Endothelial cell of umbilical vein (primary cell): ENCODE data around the gene TM4SF18. TPM values are rescaled to one million over a fixed set of nuclear protein-coding genes. Genes with fewer than 3 reads are reported as not detected.

Experiments
- BruUV-seq: library from RNA; stranded (reverse); fragments of 400-500 nt; replicated peaks from 2 replicates; lab custom pipeline; 2021; lab: Mats Ljungman, UMichigan
- CTCF ChIA-PET: fragments of 300-600, 350-600 bp; sonication (Branson Sonifier 250); formaldehyde crosslinking; loops from one replicate; lab custom pipeline; 2021; ENCODE audit warnings: antibody characterized with exemption, inconsistent platforms; lab: Charles Lee
- POLR2A ChIA-PET: fragments of 300-600, 350-600 bp; sonication (Branson Sonifier 250); formaldehyde crosslinking; loops from one replicate; lab custom pipeline; 2021; ENCODE audit warnings: antibody characterized with exemption, inconsistent platforms; lab: Charles Lee
- DNase-seq: peaks from one replicate; pipeline ENCODE4 v3.0.0-alpha.2; 2011; ENCODE audit warnings: low read depth, low spot score
- FAIRE-seq: peaks from 2 replicates; lab custom pipeline; 2011; peaks lifted over from hg19 to GRCh38; lab: Jason Lieb, UNC
- H2AFZ ChIP-seq: 2 replicates; pipeline ENCODE4 v1.6.0; 2012; ENCODE audit warnings: low read depth, low read length, control low read depth, inconsistent platforms
- H3K27ac ChIP-seq: 2 replicates; pipeline ENCODE4 v1.5.1; 2011; ENCODE audit warnings: low read depth, mild to moderate bottlenecking, control low read depth, low read length, moderate library complexity; ENCODE audit not compliant: insufficient read depth
- H3K27me3 ChIP-seq, 2 experiments: 2 replicates each; pipeline versions ENCODE4 v1.6.0 to v1.6.1; 2011; ENCODE audit warnings: low read length in 2 of 2, mixed read lengths in 1 of 2; ENCODE audit not compliant: control insufficient read depth in 2 of 2, insufficient read depth in 2 of 2
- H3K36me3 ChIP-seq, 2 experiments: 2 replicates in 1 of 2; 3 replicates in 1 of 2; pipeline ENCODE4 v1.5.1; 2011; ENCODE audit warnings: low read length in 2 of 2, mild to moderate bottlenecking in 1 of 2, moderate library complexity in 1 of 2; ENCODE audit not compliant: control insufficient read depth in 2 of 2, insufficient read depth in 2 of 2; ENCODE audit errors: extremely low read depth in 1 of 2
- H3K4me1 ChIP-seq: 3 replicates; pipeline ENCODE4 v1.5.1; 2011; ENCODE audit warnings: mild to moderate bottlenecking, low read length; ENCODE audit not compliant: control insufficient read depth, insufficient read depth; ENCODE audit errors: extremely low read depth
- H3K4me2 ChIP-seq: 2 replicates; pipeline ENCODE4 v1.6.1; 2011; ENCODE audit warnings: low read length, control low read depth, mixed read lengths; ENCODE audit not compliant: insufficient read depth
- H3K4me3 ChIP-seq, 3 experiments: fragments of 200-600 bp in 1 of 3; sonication (generic), shearing (Covaris generic) in 1 of 3; replicated peaks in 1 of 3; 2 replicates each; pipeline ENCODE4 v1.5.1; 2011 to 2016; ENCODE audit warnings: control low read depth in 3 of 3, low read length in 3 of 3, mild to moderate bottlenecking in 2 of 3, inconsistent platforms in 1 of 3, low read depth in 1 of 3, moderate library complexity in 1 of 3; ENCODE audit not compliant: insufficient read depth in 1 of 3
- H3K79me2 ChIP-seq: 2 replicates; pipeline ENCODE4 v1.6.0; 2012; ENCODE audit warnings: low read length, inconsistent platforms; ENCODE audit not compliant: control insufficient read depth, insufficient read depth
- H3K9ac ChIP-seq: replicated peaks from 2 replicates; pipeline ENCODE3; 2011; ENCODE audit warnings: low read length, control low read depth; ENCODE audit not compliant: insufficient read depth; ENCODE audit errors: extremely low read depth
- H3K9me1 ChIP-seq: replicated peaks from 3 replicates; pipeline ENCODE4 v1.6.0; 2011; ENCODE audit warnings: mild to moderate bottlenecking, low read length; ENCODE audit not compliant: control insufficient read depth, insufficient read depth; ENCODE audit errors: extremely low read depth
- H3K9me3 ChIP-seq: replicated peaks from 2 replicates; pipeline ENCODE4 v1.5.1; 2012; ENCODE audit warnings: low read length, inconsistent platforms; ENCODE audit not compliant: control insufficient read depth, insufficient read depth
- H4K20me1 ChIP-seq: replicated peaks from 2 replicates; pipeline ENCODE3; 2011; ENCODE audit warnings: mild to moderate bottlenecking, low read length; ENCODE audit not compliant: control insufficient read depth, insufficient read depth; ENCODE audit errors: extremely low read depth
- CTCF ChIP-seq, 2 donors: IDR thresholded peaks; 1 replicate in 1 of 2; 2 replicates in 1 of 2; pipeline ENCODE4 v1.5.1; 2011; ENCODE audit warnings: low read length in 2 of 2, mild to moderate bottlenecking in 2 of 2, moderate library complexity in 2 of 2, control low read depth in 1 of 2, inconsistent platforms in 1 of 2, low read depth in 1 of 2; ENCODE audit not compliant: insufficient read depth in 1 of 2; ENCODE audit errors: extremely low read depth in 1 of 2
- EZH2 ChIP-seq: IDR thresholded peaks from 2 replicates; pipeline ENCODE4 v1.6.1; 2012; ENCODE audit warnings: borderline replicate concordance, low read depth, mild to moderate bottlenecking, moderate library complexity, low read length, inconsistent platforms; ENCODE audit not compliant: severe bottlenecking
- FOS ChIP-seq: IDR thresholded peaks from 2 replicates; pipeline ENCODE4 v1.6.1; 2011; ENCODE audit warnings: mild to moderate bottlenecking, low read length, moderate library complexity, borderline replicate concordance; ENCODE audit not compliant: insufficient read depth
- GATA2 ChIP-seq: IDR thresholded peaks from 2 replicates; pipeline ENCODE4 v1.7.0; 2011; ENCODE audit warnings: low read depth, mild to moderate bottlenecking, moderate library complexity, mixed read lengths, low read length; ENCODE audit not compliant: insufficient read length, insufficient read depth
- JUN ChIP-seq: IDR thresholded peaks from 2 replicates; pipeline ENCODE4 v1.6.1; 2011; ENCODE audit warnings: borderline replicate concordance, low read depth; ENCODE audit not compliant: insufficient read length, insufficient read depth
- MYC ChIP-seq: IDR thresholded peaks from one replicate; pipeline ENCODE4 v1.6.1; 2011; ENCODE audit warnings: mild to moderate bottlenecking, low read depth, low read length
- POLR2A ChIP-seq: IDR thresholded peaks from 2 replicates; pipeline ENCODE4 v1.6.1; 2012; ENCODE audit warnings: low read depth, mild to moderate bottlenecking, control low read depth, low read length
- POLR2AphosphoS5 ChIP-seq: IDR thresholded peaks from 2 replicates; pipeline ENCODE4 v1.6.1; 2012; ENCODE audit warnings: low read depth, mild to moderate bottlenecking, control low read depth, low read length, moderate library complexity; ENCODE audit not compliant: insufficient read depth
- dilution Hi-C: fragments of 300-500 bp; cut with MboI; formaldehyde crosslinking; loops from one replicate; pipeline ENCODE4 v1.15.0; 2019; ENCODE audit warnings: low sequenced_read_pairs; ENCODE audit not compliant: extremely low pct_ligation_motif_present
- intact Hi-C: fragments of 100-400 bp; cut with micrococcal nuclease; formaldehyde crosslinking; loops from one replicate; pipeline ENCODE4 v1.10.0; 2022
- polyA plus RNA-seq, 4 experiments: library from polyadenylated mRNA; depleted of rRNA in 3 of 4; stranded (reverse) in 3 of 4; unstranded in 1 of 4; fragments of >200 nt; gene quantifications; 2 replicates each; pipeline versions ENCODE4 v1.2.1 to v1.2.3, GENCODE V29; 2011 to 2012; ENCODE audit warnings: missing spikeins in 1 of 4
- total RNA-seq: library from RNA; stranded (reverse); gene quantifications from 2 replicates; pipeline ENCODE4 v1.2.3, GENCODE V29; 2021
- TF ChIP-seq, protein P1 (sequence below): IDR thresholded peaks from 2 replicates; pipeline ENCODE4 v1.6.1; 2011; ENCODE audit not compliant: insufficient read depth, insufficient read length

The TM4SF18 gene
- total and polyA plus RNA-seq, 2 donors (not counting 3 experiments of a cell fraction or from before 2014, with no cell fraction given): 158 to 163 TPM

DNA sequence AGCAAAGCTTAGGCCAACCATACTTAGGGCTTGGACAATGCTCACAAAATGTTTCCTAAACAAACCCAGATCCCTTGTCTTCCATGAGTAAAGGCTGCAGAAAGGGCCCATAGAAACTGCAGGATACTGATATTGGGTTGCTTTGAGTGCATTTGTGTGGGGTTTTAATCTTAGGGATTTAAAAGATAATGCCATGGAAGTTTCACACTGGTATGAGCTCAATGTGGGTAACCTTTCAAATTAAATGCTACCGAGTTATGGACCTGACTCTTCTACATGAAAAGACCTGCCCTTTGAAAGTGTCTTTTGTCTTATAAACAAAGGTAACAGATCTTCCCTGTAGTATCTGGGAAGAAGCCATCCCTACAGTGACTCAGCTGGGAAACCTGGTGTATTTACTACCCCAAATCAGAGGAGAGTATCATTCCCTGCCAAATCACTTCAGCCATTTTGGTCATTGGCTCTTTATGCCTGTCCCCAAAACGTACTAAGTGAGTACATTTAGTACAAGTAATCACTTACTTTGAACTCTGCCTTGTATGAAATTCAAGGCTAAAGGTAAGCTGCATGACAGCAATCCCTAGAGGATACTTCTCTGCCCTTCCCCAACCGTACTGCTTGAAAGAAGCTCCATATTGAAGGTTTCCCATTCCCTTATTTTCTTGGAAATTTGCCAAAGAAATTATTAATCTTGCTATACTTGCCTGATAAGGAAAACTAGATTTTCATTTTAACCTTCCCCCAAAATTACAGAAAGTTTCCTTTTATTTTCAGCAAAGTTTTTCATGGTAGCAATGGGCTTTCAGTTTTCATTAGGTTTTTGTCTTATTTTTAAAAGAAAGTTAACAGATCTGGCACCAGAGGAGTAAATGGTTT, 36.8 kb upstream of the TM4SF18 start:
- DNase-seq: no peak
- H3K36me3 ChIP-seq: peaks cover 21 to 41% of the 10 kb centered on the region in 2 experiments
- H3K27me3 ChIP-seq: no peaks in the 10 kb centered on the region
- FAIRE-seq: no peak
- no peak overlapping the region for H2AFZ ChIP-seq
- H3K4me1 ChIP-seq: peaks cover 83% of the 10 kb centered on the region
- no peaks in the 10 kb centered on the region for H3K9me3 ChIP-seq
- no TSS peak for BruUV-seq
- ChIA-PET POLR2A (interaction anchor here (0.7 to 2.3 kb wide), 12 partner anchors 13 to 250 kb away, joined by 3 to 21 read pairs (median 5); partner anchors contain the start of gene TM4SF18), CTCF (interaction anchor here (0.7 to 9.7 kb wide), 13 partner anchors 12 to 415 kb away, joined by 3 to 125 read pairs (median 11); partner anchors contain the start of gene TM4SF18)
- H4K20me1 ChIP-seq: no peaks in the 10 kb centered on the region
- H3K9me1 ChIP-seq: no peaks in the 10 kb centered on the region
- dilution Hi-C loops (no loop called here), intact Hi-C loops (loop anchor here (5.0 to 10.0 kb wide), 2 partner anchors 287 to 415 kb away; partner anchors contain the start of gene WWTR1)
- H3K9ac ChIP-seq: peak overlapping the region; percentile 75
- peak overlapping the region; percentile 90 for H3K27ac ChIP-seq
- H3K79me2 ChIP-seq: peaks cover 36% of the 10 kb centered on the region
- H3K4me3 ChIP-seq: peak overlapping the region in 2 of 3 experiments; percentile 4 to 53
- TF ChIP-seq FOS (no peak), MYC (no peak), POLR2A (no peak), JUN (no peak), CTCF (IDR thresholded peaks at IDR 0.05; ENCODE audit: extremely low read depth in 1 of 2, insufficient read depth in 1 of 2, low read depth in 1 of 2, low read length in 2 of 2) (no peak), POLR2AphosphoS5 (no peak), EZH2 (no peak), GATA2 (no peak)
- TF ChIP-seq, protein P1, sequence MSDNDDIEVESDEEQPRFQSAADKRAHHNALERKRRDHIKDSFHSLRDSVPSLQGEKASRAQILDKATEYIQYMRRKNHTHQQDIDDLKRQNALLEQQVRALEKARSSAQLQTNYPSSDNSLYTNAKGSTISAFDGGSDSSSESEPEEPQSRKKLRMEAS: no peak
- H3K4me2 ChIP-seq: peak overlapping the region; percentile 94
